ENCODE results near the gene ATP6V1E1. TPM values are rescaled to one million over a fixed set of nuclear protein-coding genes. Genes with fewer than 3 reads are reported as not detected.
A peak's percentile ranks its signal among the peaks of the same experiment; 100 is the strongest.
"Not testable (repeated sequence)": the region's sequence is repeated elsewhere in the genome, so short reads cannot be mapped to it uniquely, and the experiment has no call there.

The ATP6V1E1 gene
- total RNA-seq, result 100 to 1,000 TPM; 162 to 199 (median 182) TPM
- polyA plus RNA-seq, result 207 TPM
- long read RNA-seq, donor 1, transcript ATP6V1E1-201 (9 exons, 1,402 nt), result major isoform, 75 of 126 reads
- long read RNA-seq, donor 1, partial matches to known transcripts, result 51 of 126 reads
- long read RNA-seq, donor 1, other reads (novel, unspliced or antisense), result 0 of 126 reads
- long read RNA-seq, donor 2, transcript ATP6V1E1-201 (9 exons, 1,402 nt), result major isoform, 42 of 61 reads
- long read RNA-seq, donor 2, partial matches to known transcripts, result 1 of 61 reads
- long read RNA-seq, donor 2, other reads (novel, unspliced or antisense), result 18 of 61 reads
- long read RNA-seq, donor 3, transcript ATP6V1E1-201 (9 exons, 1,402 nt), result major isoform, 168 of 187 reads
- long read RNA-seq, donor 3, partial matches to known transcripts, result 4 of 187 reads
- long read RNA-seq, donor 3, other reads (novel, unspliced or antisense), result 11 of 187 reads
- long read RNA-seq, donor 4, transcript ATP6V1E1-201 (9 exons, 1,402 nt), result major isoform, 36 of 52 reads
- long read RNA-seq, donor 4, partial matches to known transcripts, result 13 of 52 reads
- long read RNA-seq, donor 4, other reads (novel, unspliced or antisense), result 1 of 52 reads

DNA sequence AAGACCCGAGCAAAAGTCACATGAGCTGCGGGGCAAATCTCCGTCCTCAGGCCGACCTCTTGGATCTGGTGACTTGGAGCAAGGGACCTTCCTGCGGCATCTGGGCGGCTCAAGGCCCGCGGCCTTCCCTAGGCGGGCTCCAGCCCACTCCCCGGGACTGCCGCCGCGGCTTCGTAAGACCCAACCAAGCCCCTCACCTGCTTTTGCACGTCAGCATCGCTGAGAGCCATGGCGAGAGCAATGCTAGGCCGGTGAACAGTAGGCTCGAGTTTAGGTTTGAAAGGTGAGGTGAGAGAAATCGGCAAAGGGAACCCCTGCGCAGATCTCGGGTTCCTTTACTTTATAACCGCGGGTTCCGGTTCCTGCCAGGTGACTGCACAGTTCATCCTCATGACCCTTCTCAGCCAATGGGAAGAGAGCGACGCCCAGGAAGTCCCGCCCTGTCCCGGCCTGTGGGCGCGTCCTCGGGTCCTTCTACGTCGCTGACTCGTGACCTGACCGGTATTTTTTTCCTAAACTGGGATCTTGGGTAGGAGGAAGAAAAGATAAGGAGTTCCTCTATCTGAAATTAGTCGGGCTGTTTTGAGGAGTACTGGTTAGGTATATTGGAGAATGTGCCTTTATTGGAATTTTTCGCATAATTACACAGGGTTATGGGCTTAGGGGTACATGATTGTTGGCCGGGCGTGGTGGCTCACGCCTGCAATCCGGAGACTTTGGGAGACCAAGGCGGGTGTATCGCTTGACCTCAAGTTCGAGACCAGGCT is at the start of gene ATP6V1E1:
TSS of gene ATP6V1E1 (minus strand) at position 344 of the 767 bp plus-strand sequence. CDS start at position 230, 114 bp downstream.
- intact Hi-C loops (cut with DNase I), result loop anchor here in 1 of 4 donors (10.0 kb wide), 1 partner anchor 74 kb away; no protein-coding TSS in a partner anchor
- DNase-seq (peak; percentile 96 to 98 (median 98)), ATAC-seq (peak; percentile 100)
- peak within 1 kb of the TSS; percentile 87 for H3K4me3 ChIP-seq (ENCODE audit: low read length)
- under 1% methylated on average over 45 of the region's 45 CpGs for WGBS
- H3K9me3 ChIP-seq (ENCODE audit: control insufficient read depth, low read length), result no peaks in the 10 kb centered on the region
- H3K27ac ChIP-seq (ENCODE audit: low read length), result peak within 1 kb of the TSS; percentile 100
- no peaks in the 10 kb centered on the region for H3K27me3 ChIP-seq (ENCODE audit: control insufficient read depth, insufficient read depth)
- H3K4me1 ChIP-seq (ENCODE audit: control insufficient read depth, insufficient read depth, low read length), result no peaks in the 10 kb centered on the region

- H3K27me3 ChIP-seq (ENCODE audit: control insufficient read depth, insufficient read depth), result no peaks in the 10 kb centered on the region
- no peak overlapping the region for H3K27ac ChIP-seq (ENCODE audit: low read length)
- DNase-seq (no peak), ATAC-seq (no peak)
- H3K4me1 ChIP-seq (ENCODE audit: control insufficient read depth, insufficient read depth, low read length), result no peaks in the 10 kb centered on the region
- intact Hi-C loops (cut with DNase I), result no loop called here
- no peak overlapping the region for H3K4me3 ChIP-seq (ENCODE audit: low read length)
- no peaks in the 10 kb centered on the region for H3K9me3 ChIP-seq (ENCODE audit: control insufficient read depth, low read length)
- WGBS, result 70% methylated on average over 1 of the region's 1 CpG
Measured at GRCh38 chr22:17675584-17675983, 47.0 kb upstream of the ATP6V1E1 start.

DNA sequence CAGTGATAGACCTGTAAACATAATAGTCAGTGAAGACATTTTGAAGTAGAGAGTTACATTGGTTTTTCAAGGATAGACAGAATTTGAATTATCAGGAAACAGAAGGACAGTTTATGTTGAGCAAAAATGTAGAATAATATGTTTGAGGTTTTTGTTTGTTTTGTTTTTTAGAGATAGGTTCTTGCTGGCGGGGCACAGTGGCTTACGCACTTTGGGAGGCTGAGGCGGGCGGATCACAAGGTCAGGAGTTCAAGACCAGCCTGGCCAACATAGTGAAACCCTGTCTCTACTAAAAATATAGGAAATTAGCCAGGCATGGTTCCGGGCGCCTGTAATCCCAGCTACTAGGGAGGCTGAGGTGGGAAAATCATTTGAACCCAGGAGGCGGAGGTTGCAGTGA is 45.6 kb upstream of the ATP6V1E1 start:
- Histone ChIP-seq H3K4me1 (ENCODE audit: control insufficient read depth, insufficient read depth, low read length) (no peaks in the 10 kb centered on the region), H3K27me3 (ENCODE audit: control insufficient read depth, insufficient read depth) (no peaks in the 10 kb centered on the region), H3K9me3 (ENCODE audit: control insufficient read depth, low read length) (no peaks in the 10 kb centered on the region), H3K27ac (ENCODE audit: low read length) (no peak overlapping the region), H3K4me3 (ENCODE audit: low read length) (no peak overlapping the region)
- 96% methylated on average over 7 of the region's 7 CpGs for WGBS
- DNase-seq (no peak), ATAC-seq (no peak)
- intact Hi-C loops (cut with DNase I), result no loop called here

- DNase-seq, result no peak
- no peak overlapping the region for H3K27ac ChIP-seq (ENCODE audit: low read length)
- intact Hi-C loops (cut with DNase I), result no loop called here
- H3K4me3 ChIP-seq (ENCODE audit: low read length), result no peak overlapping the region
- H3K27me3 ChIP-seq (ENCODE audit: control insufficient read depth, insufficient read depth), result no peaks in the 10 kb centered on the region
- no peaks in the 10 kb centered on the region for H3K4me1 ChIP-seq (ENCODE audit: control insufficient read depth, insufficient read depth, low read length)
- ATAC-seq, result no peak
- no peaks in the 10 kb centered on the region for H3K9me3 ChIP-seq (ENCODE audit: control insufficient read depth, low read length)
- 89% methylated on average over 2 of the region's 2 CpGs for WGBS
Measured at GRCh38 chr22:17672417-17672991, 44.0 kb upstream of the ATP6V1E1 start.

DNA sequence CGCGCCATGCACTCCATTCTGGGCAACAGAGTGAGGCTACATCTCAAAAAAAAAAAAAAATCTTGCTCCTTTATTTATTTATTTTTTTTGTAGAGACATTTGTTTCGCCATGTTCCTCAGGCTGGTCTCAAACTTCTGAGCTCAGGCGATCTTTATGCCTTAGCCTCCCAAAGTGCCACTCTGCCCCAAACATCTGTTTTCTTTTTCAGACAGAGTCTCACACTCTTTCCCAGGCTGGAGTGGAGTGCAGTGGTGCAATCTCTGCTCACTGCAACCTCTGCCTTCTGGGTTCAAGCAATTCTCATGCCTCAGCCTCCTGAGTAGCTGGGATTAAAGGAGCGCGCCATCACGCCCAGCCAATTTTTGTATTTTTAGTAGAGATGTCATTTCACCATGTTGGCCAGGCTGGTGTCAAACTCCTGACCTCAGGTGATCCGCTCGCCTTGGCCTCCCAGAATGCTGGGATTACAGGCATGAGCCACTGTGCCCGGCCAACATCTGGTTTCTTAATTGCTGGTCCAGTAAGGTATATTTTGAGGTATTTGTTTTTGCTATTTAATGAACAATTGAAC is 43.1 kb upstream of the ATP6V1E1 start:
- 98% methylated on average over 10 of the region's 10 CpGs for WGBS
- DNase-seq; ATAC-seq; H3K9me3 ChIP-seq (ENCODE audit: control insufficient read depth, low read length); H3K4me1 ChIP-seq (ENCODE audit: control insufficient read depth, insufficient read depth, low read length); H3K27me3 ChIP-seq (ENCODE audit: control insufficient read depth, insufficient read depth); H3K27ac ChIP-seq (ENCODE audit: low read length); intact Hi-C loops (cut with DNase I); H3K4me3 ChIP-seq (ENCODE audit: low read length): not testable (repeated sequence)

- Histone ChIP-seq H3K27me3 (ENCODE audit: control insufficient read depth, insufficient read depth) (no peaks in the 10 kb centered on the region), H3K4me1 (ENCODE audit: control insufficient read depth, insufficient read depth, low read length) (no peaks in the 10 kb centered on the region), H3K27ac (ENCODE audit: low read length) (no peak overlapping the region), H3K4me3 (ENCODE audit: low read length) (no peak overlapping the region), H3K9me3 (ENCODE audit: control insufficient read depth, low read length) (no peaks in the 10 kb centered on the region)
- intact Hi-C loops (cut with DNase I), result no loop called here
- no peak for DNase-seq
- 57% methylated on average over 3 of the region's 3 CpGs for WGBS
- no peak for ATAC-seq
Measured at GRCh38 chr22:17665854-17666253, 37.3 kb upstream of the ATP6V1E1 start.

- H3K27ac ChIP-seq (ENCODE audit: low read length), result no peak overlapping the region
- no peaks in the 10 kb centered on the region for H3K4me1 ChIP-seq (ENCODE audit: control insufficient read depth, insufficient read depth, low read length)
- no peak for ATAC-seq
- no peak for DNase-seq
- 91% methylated on average over 3 of the region's 3 CpGs for WGBS
- no peaks in the 10 kb centered on the region for H3K9me3 ChIP-seq (ENCODE audit: control insufficient read depth, low read length)
- H3K27me3 ChIP-seq (ENCODE audit: control insufficient read depth, insufficient read depth), result no peaks in the 10 kb centered on the region
- intact Hi-C loops (cut with DNase I), result no loop called here
- H3K4me3 ChIP-seq (ENCODE audit: low read length), result no peak overlapping the region
Measured at GRCh38 chr22:17665248-17665647, 36.7 kb upstream of the ATP6V1E1 start.

DNA sequence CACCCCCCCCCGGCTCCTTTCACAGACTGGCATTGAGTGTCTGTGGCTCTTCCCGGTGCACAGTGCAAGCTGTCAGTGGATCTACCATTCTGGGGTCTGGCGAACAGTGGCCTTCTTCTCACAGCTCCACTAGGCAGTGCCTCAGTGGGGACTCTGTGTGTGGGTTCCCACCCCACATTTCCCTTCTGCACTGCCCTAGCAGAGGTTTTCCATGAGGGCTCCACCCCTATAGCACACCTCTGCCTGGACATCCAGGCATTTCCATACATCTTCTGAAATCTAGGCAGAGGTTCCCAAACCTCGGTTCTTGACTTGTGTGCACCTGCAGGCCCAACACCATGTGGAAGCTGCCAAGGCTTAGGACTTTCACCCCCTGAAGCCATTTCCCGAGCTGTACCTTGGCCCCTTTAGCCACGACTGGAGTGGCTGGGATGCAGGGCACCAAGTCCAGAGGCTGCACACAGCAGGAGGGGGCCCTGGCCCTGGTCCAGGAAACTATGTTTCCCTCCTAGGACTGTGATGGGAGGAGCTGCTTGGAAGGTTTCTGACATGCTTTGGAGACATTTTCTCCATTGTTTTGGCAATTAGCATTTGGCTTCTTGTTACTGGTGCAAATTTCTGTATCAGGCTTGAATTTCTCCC is 36.0 kb upstream of the ATP6V1E1 start:
- Histone ChIP-seq H3K27ac (ENCODE audit: low read length) (no peak overlapping the region), H3K27me3 (ENCODE audit: control insufficient read depth, insufficient read depth) (no peaks in the 10 kb centered on the region), H3K9me3 (ENCODE audit: control insufficient read depth, low read length) (no peaks in the 10 kb centered on the region), H3K4me1 (ENCODE audit: control insufficient read depth, insufficient read depth, low read length) (no peaks in the 10 kb centered on the region), H3K4me3 (ENCODE audit: low read length) (no peak overlapping the region)
- peak in 1 of 2 donors; percentile 54 for ATAC-seq
- 93% methylated on average over 6 of the region's 6 CpGs for WGBS
- DNase-seq, result no peak
- intact Hi-C loops (cut with DNase I), result no loop called here

DNA sequence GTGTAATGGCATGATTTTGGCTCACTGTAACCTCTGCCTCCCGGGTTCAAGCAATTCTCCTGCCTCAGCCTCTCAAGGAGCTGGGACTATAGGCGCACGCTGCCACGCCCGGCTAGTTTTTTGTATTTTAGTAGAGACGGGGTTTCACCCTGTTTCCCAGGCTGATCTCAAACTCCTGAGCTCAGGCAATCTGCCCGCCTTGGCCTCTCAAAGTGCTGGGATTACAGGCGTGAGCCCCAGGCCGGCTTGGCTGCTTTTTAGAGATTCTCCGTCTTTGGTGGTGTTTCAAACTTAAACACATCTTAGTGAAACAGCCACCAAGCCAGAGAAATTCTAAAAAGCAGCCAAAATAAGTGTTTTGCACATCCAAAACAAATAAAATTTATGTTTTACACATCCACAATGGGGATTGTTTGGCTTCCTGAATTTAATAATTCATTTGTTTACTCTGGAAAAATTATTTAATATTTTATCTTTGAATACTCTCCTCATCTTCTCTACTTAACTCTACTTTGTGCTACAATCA is 28.4 kb upstream of the ATP6V1E1 start:
- H3K4me3 ChIP-seq (ENCODE audit: low read length), result no peak overlapping the region
- no peak overlapping the region for H3K27ac ChIP-seq (ENCODE audit: low read length)
- ATAC-seq, result no peak
- intact Hi-C loops (cut with DNase I), result no loop called here
- no peaks in the 10 kb centered on the region for H3K9me3 ChIP-seq (ENCODE audit: control insufficient read depth, low read length)
- peak in 1 of 3 donors; percentile 61 for DNase-seq
- WGBS, result 74% methylated on average over 10 of the region's 10 CpGs
- no peaks in the 10 kb centered on the region for H3K4me1 ChIP-seq (ENCODE audit: control insufficient read depth, insufficient read depth, low read length)
- no peaks in the 10 kb centered on the region for H3K27me3 ChIP-seq (ENCODE audit: control insufficient read depth, insufficient read depth)

DNA sequence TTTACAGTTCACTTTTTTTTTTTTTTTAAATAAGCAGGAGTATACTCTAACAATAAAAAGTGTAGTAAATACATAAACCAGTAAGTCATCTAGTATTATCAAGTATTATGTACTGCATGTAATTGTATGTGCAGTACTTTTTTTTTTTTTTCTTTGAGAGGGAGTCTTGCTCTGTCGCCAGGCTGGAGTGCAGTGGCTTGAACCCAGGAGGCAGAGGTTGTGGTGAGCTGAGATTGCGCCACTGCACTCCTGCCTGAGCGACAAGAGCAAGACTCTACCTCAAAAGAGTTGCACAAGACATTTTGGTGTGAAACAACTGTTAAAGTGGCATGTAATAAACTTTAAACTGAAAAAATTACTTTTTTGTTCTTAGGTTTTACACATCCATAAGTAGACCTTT is 26.7 kb upstream of the ATP6V1E1 start:
- DNase-seq (no peak), ATAC-seq (no peak)
- Histone ChIP-seq H3K4me1 (ENCODE audit: control insufficient read depth, insufficient read depth, low read length) (no peaks in the 10 kb centered on the region), H3K27ac (ENCODE audit: low read length) (no peak overlapping the region), H3K4me3 (ENCODE audit: low read length) (no peak overlapping the region), H3K9me3 (ENCODE audit: control insufficient read depth, low read length) (no peaks in the 10 kb centered on the region), H3K27me3 (ENCODE audit: control insufficient read depth, insufficient read depth) (no peaks in the 10 kb centered on the region)
- WGBS, result 84% methylated on average over 3 of the region's 3 CpGs
- intact Hi-C loops (cut with DNase I), result no loop called here
